ENCODE data around the gene LSM3. TPM values are rescaled to one million over a fixed set of nuclear protein-coding genes. Genes with fewer than 3 reads are reported as not detected.
A peak's percentile ranks its signal among the peaks of the same experiment; 100 is the strongest.

The LSM3 gene
- total and polyA plus RNA-seq, 7 donors: 11.1 to 20.2 (median 14.1) TPM

DNA sequence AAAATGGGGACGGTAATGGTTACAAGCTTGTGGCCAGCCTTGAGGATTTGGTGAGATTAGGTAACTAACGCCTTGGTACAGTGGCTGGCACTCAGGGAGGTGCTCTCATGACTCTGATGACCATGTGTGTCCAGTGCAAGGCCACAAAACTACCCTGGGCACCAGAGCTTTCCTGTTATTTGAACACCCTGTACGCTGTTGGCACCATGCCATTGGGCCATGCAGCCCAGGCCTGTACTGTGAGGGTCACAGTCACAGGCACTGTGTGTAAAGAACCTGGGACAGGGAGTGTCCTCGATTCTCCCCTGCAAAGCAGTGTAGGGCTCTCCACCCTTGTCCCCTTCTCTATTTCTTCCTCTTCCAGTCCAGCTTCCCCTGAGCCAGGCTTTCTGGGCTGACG, 47.5 kb upstream of the LSM3 start:
- DNase-seq (no peak), ATAC-seq (peak in 1 of 4 donors; percentile 14)
- TF ChIP-seq, protein P1, sequence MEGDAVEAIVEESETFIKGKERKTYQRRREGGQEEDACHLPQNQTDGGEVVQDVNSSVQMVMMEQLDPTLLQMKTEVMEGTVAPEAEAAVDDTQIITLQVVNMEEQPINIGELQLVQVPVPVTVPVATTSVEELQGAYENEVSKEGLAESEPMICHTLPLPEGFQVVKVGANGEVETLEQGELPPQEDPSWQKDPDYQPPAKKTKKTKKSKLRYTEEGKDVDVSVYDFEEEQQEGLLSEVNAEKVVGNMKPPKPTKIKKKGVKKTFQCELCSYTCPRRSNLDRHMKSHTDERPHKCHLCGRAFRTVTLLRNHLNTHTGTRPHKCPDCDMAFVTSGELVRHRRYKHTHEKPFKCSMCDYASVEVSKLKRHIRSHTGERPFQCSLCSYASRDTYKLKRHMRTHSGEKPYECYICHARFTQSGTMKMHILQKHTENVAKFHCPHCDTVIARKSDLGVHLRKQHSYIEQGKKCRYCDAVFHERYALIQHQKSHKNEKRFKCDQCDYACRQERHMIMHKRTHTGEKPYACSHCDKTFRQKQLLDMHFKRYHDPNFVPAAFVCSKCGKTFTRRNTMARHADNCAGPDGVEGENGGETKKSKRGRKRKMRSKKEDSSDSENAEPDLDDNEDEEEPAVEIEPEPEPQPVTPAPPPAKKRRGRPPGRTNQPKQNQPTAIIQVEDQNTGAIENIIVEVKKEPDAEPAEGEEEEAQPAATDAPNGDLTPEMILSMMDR (IDR thresholded peaks at IDR 0.05): no peak
- intact Hi-C loops (cut with DNase I): no loop called here
- H3K4me1 ChIP-seq: peaks cover 14% of the 10 kb centered on the region
- H3K9me3 ChIP-seq: no peaks in the 10 kb centered on the region
- H3K27me3 ChIP-seq (ENCODE audit: insufficient read depth in 3 of 3, low read length in 2 of 3): no peaks in the 10 kb centered on the region
- 63 to 92% (median 67%) methylated on average over 5 of the region's 5 CpGs for WGBS, 3 donors
- H3K4me3 ChIP-seq: no peak overlapping the region
- H3K36me3 ChIP-seq (ENCODE audit: insufficient read depth in 1 of 2, low read depth in 1 of 2): peaks cover 16 to 91% of the 10 kb centered on the region in 2 donors
- H3K27ac ChIP-seq: no peak overlapping the region

DNA sequence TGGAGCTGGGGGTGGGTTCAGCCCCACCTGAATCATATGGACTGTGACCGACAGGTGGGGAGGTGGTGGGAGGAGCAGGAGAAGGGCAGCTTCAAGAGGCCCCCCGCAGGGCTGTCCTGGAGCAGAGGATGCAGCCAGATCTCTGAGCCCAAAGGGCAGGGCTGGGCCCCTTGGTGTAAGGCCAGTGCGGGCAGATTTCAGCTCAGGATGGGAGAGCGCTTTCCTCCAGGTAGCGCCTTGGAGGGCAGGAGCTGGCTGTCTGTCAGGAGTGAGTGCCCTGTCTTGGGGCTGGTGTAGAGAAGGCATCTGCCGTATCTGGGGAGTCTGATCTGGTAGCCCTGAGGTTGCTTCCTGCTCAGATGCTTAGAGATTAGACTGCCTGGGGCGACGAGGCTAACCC, 46.5 kb upstream of the LSM3 start:
- Histone ChIP-seq H3K9me3 (no peaks in the 10 kb centered on the region), H3K27me3 (ENCODE audit: insufficient read depth in 3 of 3, low read length in 2 of 3) (no peaks in the 10 kb centered on the region), H3K4me3 (no peak overlapping the region), H3K36me3 (ENCODE audit: insufficient read depth in 1 of 2, low read depth in 1 of 2) (peaks cover 16 to 98% of the 10 kb centered on the region in 2 donors), H3K27ac (no peak overlapping the region), H3K4me1 (peaks cover 12% of the 10 kb centered on the region)
- ATAC-seq (no peak), DNase-seq (no peak)
- intact Hi-C loops (cut with DNase I): no loop called here
- TF ChIP-seq, protein P1 (IDR thresholded peaks at IDR 0.05): no peak
- WGBS, 3 donors: 93 to 95% (median 94%) methylated on average over 6 to 8 of the region's 8 CpGs

DNA sequence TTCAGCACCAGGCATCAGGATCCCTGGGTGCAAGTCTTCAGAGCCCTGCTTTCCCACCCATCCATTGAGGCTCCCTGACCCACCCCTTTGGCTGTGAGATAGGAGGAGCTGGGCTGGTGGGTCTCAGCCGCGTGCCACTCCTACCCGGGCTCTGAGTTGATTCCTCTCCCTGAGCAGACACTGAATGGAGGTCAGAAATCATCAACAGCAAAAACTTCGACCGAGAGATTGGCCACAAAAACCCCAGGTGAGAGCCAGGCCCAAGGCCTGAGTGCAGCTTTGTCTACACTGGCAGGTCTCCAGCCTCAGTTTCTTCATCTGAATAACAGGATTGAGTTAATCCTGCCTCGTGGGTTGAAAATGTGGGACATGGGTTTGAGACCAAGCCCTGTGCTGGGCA, 45.9 kb upstream of the LSM3 start:
- Histone ChIP-seq H3K4me1 (peaks cover 13% of the 10 kb centered on the region), H3K9me3 (no peaks in the 10 kb centered on the region), H3K27ac (no peak overlapping the region), H3K36me3 (ENCODE audit: insufficient read depth in 1 of 2, low read depth in 1 of 2) (peaks cover 16 to 97% of the 10 kb centered on the region in 2 donors), H3K4me3 (no peak overlapping the region), H3K27me3 (ENCODE audit: insufficient read depth in 3 of 3, low read length in 2 of 3) (no peaks in the 10 kb centered on the region)
- TF ChIP-seq, protein P1 (IDR thresholded peaks at IDR 0.05): no peak
- DNase-seq: no peak
- intact Hi-C loops (cut with DNase I): no loop called here
- no peak for ATAC-seq
- 86 to 99% (median 92%) methylated on average over 6 of the region's 6 CpGs for WGBS, 3 donors

DNA sequence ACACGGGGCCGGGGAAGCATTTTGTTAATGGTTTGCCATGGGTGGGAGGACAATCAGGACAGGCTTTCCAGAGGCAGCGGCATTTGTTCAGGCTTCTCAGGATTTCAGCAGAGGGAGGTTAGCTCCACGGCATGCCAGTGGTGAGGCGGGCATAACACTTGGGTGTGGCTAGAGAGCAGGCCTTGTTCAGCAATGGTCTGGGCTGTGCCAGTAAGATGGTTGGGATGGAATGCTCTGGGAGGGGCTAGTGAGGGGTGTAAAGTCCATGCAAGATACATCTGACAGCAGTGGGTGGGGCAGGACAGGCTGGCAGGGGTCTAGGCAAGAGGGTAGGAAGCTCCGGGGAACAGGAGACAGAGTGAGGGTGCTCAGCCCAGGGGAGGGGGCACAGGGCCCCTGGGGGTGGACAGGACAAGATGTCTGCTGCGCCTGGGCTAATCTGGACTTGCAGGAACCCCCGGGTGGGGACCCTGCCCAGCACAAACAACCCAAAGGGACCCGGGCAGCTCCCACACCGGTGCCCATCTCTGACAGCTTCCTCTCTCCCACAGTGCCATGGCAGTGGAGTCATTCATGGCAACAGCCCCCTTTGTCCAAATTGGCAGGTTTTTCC, 45.3 kb upstream of the LSM3 start:
- ATAC-seq (no peak), DNase-seq (no peak)
- Histone ChIP-seq H3K27me3 (ENCODE audit: insufficient read depth in 3 of 3, low read length in 2 of 3) (no peaks in the 10 kb centered on the region), H3K27ac (no peak overlapping the region), H3K36me3 (ENCODE audit: insufficient read depth in 1 of 2, low read depth in 1 of 2) (peaks cover 16 to 97% of the 10 kb centered on the region in 2 donors), H3K4me3 (no peak overlapping the region), H3K9me3 (no peaks in the 10 kb centered on the region), H3K4me1 (peaks cover 19% of the 10 kb centered on the region)
- intact Hi-C loops (cut with DNase I): no loop called here
- WGBS, 3 donors: 86 to 93% (median 93%) methylated on average over 10 of the region's 10 CpGs
- TF ChIP-seq, protein P1 (IDR thresholded peaks at IDR 0.05): no peak

DNA sequence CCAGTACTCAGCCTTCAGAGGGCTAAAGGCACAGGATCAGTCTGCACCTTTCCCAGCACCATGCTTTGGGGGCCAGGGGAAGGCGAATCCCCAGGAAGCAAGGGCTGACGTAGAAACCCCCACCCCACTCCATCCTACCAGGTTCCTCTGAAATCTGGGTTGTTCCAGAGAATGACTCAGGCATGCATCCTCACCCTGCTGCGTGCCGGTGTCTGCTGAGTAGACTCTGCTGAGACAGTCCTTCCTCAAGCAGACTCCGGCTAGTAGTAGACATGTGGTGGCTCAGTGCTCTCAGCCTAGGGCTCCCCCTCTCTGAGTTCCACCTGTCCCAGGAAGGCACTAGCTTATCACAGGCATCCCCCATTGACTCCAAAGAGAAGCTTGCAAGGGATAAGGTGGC, 44.7 kb upstream of the LSM3 start:
- TF ChIP-seq, protein P1 (IDR thresholded peaks at IDR 0.05): no peak
- ATAC-seq (no peak), DNase-seq (no peak)
- Histone ChIP-seq H3K36me3 (ENCODE audit: insufficient read depth in 1 of 2, low read depth in 1 of 2) (peaks cover 16 to 97% of the 10 kb centered on the region in 2 donors), H3K27me3 (ENCODE audit: insufficient read depth in 3 of 3, low read length in 2 of 3) (no peaks in the 10 kb centered on the region), H3K4me3 (no peak overlapping the region), H3K9me3 (no peaks in the 10 kb centered on the region), H3K27ac (no peak overlapping the region), H3K4me1 (peaks cover 20% of the 10 kb centered on the region)
- 94 to 97% (median 95%) methylated on average over 5 of the region's 5 CpGs for WGBS, 3 donors
- intact Hi-C loops (cut with DNase I): no loop called here
